ENCODE data around the gene DCDC1.

DNA sequence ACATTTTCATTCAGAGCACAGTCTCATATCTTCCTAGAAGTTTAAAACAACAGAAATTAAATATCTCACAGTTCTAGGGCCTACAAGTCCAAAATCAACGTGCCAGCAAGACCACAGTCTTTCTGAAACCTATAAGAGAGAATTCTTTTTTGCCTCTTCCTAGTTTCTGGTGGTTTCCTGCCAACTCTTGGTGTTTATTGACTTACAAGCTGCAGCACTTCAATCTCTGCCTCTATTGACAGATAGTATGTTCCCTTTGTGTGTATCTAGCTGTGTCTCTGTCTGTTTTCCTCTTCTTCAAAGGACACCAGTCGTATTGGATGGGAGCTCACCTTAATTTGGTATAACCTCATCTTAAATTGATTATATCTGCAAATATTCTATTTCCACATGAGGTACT lies 347.5 kb downstream of the DCDC1 start:
- TF ChIP-seq YY1 (IDR thresholded peaks at IDR 0.05; ENCODE audit: low read depth), result no peak
- no peak for TF ChIP-seq TAF1 (IDR thresholded peaks at IDR 0.05; ENCODE audit: low read depth)
- TF ChIP-seq CEBPB (IDR thresholded peaks at IDR 0.05), result no peak
- TF ChIP-seq, protein P1, sequence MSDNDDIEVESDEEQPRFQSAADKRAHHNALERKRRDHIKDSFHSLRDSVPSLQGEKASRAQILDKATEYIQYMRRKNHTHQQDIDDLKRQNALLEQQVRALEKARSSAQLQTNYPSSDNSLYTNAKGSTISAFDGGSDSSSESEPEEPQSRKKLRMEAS (IDR thresholded peaks at IDR 0.05), result no peak
- no peak for TF ChIP-seq TCF12 (IDR thresholded peaks at IDR 0.05; ENCODE audit: low read depth)

All from Ishikawa (cell line).